ENCODE results near the gene MRPS11. TPM values are rescaled to one million over a fixed set of nuclear protein-coding genes. Genes with fewer than 3 reads are reported as not detected.

MRPS11 gene
- total RNA-seq, 1 experiment from 2014 or later = 47.4 TPM

DNA sequence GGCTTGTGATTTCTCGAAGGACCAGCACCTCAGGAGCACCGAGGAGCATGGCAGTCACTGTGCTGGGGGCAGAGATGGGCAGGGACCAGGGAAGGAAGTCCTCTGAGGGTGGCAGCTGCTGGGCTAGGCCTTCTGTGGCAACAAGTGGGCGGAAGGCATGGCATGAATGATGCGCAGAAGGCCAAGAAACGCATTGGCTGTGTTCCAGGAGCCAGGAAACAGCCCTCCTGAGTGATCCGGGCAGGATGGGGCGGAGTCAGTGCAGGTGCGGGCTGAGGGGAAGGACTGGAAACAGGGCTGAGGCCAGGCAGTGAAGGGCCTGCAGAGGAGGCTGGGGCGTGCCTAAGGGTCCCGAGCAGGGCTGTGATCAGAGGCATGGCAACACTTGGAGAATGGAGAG is 23.6 kb downstream of the MRPS11 start (continued):
- TF ChIP-seq ZBTB33 (IDR thresholded peaks at IDR 0.05; ENCODE audit: extremely low read depth, insufficient replicate concordance, low read length) (no peak), JUND (IDR thresholded peaks at IDR 0.05) (no peak), EZH2 (IDR thresholded peaks at IDR 0.05) (no peak), EZH2phosphoT487 (IDR thresholded peaks at IDR 0.05; ENCODE audit: borderline replicate concordance) (no peak), POLR2AphosphoS5 (IDR thresholded peaks at IDR 0.05; ENCODE audit: low read depth, low read length) (no peak), ZNF274 (IDR thresholded peaks at IDR 0.05; ENCODE audit: low read depth, low read length) (no peak), ZFX (IDR thresholded peaks at IDR 0.05) (no peak)

- no peak for TF ChIP-seq FOSL1 (IDR thresholded peaks at IDR 0.05; ENCODE audit: low read depth)
- TF ChIP-seq EGR1 (IDR thresholded peaks at IDR 0.05; ENCODE audit: low read depth) = no peak
- no peak for TF ChIP-seq ZFX (IDR thresholded peaks at IDR 0.05)
- TF ChIP-seq CBX3 (IDR thresholded peaks at IDR 0.05; ENCODE audit: low read depth) = no peak
- no peak for TF ChIP-seq POLR2A (IDR thresholded peaks at IDR 0.05; ENCODE audit: borderline replicate concordance, extremely low read depth, insufficient read depth, insufficient read length)
- no peak for TF ChIP-seq ZNF274 (IDR thresholded peaks at IDR 0.05; ENCODE audit: low read depth, low read length)
- TF ChIP-seq EZH2phosphoT487 (IDR thresholded peaks at IDR 0.05; ENCODE audit: borderline replicate concordance) = no peak
- no peak for TF ChIP-seq SP1 (IDR thresholded peaks at IDR 0.05; ENCODE audit: low read depth)
- no peak for TF ChIP-seq POLR2AphosphoS5 (IDR thresholded peaks at IDR 0.05; ENCODE audit: low read depth, low read length)
- no peak for TF ChIP-seq ZBTB33 (IDR thresholded peaks at IDR 0.05; ENCODE audit: extremely low read depth, insufficient replicate concordance, low read length)
- no peak for TF ChIP-seq EZH2 (IDR thresholded peaks at IDR 0.05)
- no peak for DNase-seq (ENCODE audit: low read depth, low spot score)
- no peaks in the 10 kb centered on the region for H4K20me1 ChIP-seq (ENCODE audit: insufficient read depth)
- H3K36me3 ChIP-seq (ENCODE audit: control insufficient read depth in 1 of 2, insufficient read depth in 2 of 2, low read length in 2 of 2) = no peaks in the 10 kb centered on the region
- no peaks in the 10 kb centered on the region for H3K4me1 ChIP-seq (ENCODE audit: control insufficient read depth in 1 of 2, insufficient read depth in 2 of 2, low read length in 2 of 2)
- no peak overlapping the region for H3K4me3 ChIP-seq (replicated peaks in 1 of 2; ENCODE audit: low read depth in 1 of 2, low read length in 2 of 2)
- H3K9me3 ChIP-seq (ENCODE audit: control insufficient read depth in 1 of 2, insufficient read depth in 1 of 2, low read depth in 1 of 2, low read length in 2 of 2) = no peaks in the 10 kb centered on the region
- ChIA-PET RAD21 (ENCODE audit: low non-redundant PET in 1 of 2, low total read pairs in 2 of 2, uncharacterized antibody in 2 of 2, unreplicated experiment in 2 of 2) (no interaction called here), POLR2A (no interaction called here), CTCF (interaction anchor here (0.7 kb wide), 1 partner anchor 26 kb away, joined by 3 read pairs; no protein-coding TSS in a partner anchor)
- H3K4me2 ChIP-seq (ENCODE audit: low read length) = no peak overlapping the region
- H3K79me2 ChIP-seq (ENCODE audit: insufficient read depth, low read length) = no peaks in the 10 kb centered on the region
- no peaks in the 10 kb centered on the region for H3K9me2 ChIP-seq (ENCODE audit: insufficient read depth)
- intact Hi-C loops (cut with micrococcal nuclease) = no loop called here
- no peak overlapping the region for H2AFZ ChIP-seq (ENCODE audit: low read depth, low read length, poor library complexity, severe bottlenecking)
- H3K27me3 ChIP-seq (ENCODE audit: insufficient read depth, low read length) = no peaks in the 10 kb centered on the region
- H3K27ac ChIP-seq (ENCODE audit: low read depth, low read length) = no peak overlapping the region
- no TSS peak for BruUV-seq (replicated peaks)
- no peak overlapping the region for H3K9ac ChIP-seq (ENCODE audit: low read length)
- ATAC-seq = no peak
Observed at GRCh38 chr15:88493844-88494243, 26.3 kb downstream of the MRPS11 start.

All from HCT116 (cell line).